CD8-positive, alpha-beta memory T cell (primary cell): Measurements from ENCODE around the gene MYH7. TPM values are rescaled to one million over a fixed set of nuclear protein-coding genes. Genes with fewer than 3 reads are reported as not detected.

Experiments used
- CTCF ChIA-PET: fragments of 350-600 bp; sonication (Branson Sonifier 250); formaldehyde crosslinking; loops from one replicate; lab custom pipeline; 2021; ENCODE audit warnings: antibody characterized with exemption; lab: Charles Lee
- POLR2A ChIA-PET: fragments of 350-600 bp; sonication (Branson Sonifier 250); formaldehyde crosslinking; loops from one replicate; lab custom pipeline; 2021; ENCODE audit warnings: antibody characterized with exemption; lab: Charles Lee
- DNase-seq, 5 donors: peaks; one replicate each; pipeline versions ENCODE4 v3.0.0 to v3.0.0-alpha.2; 2020 to 2022; ENCODE audit warnings: mixed read lengths in 1 of 5
- H3K27ac ChIP-seq: one replicate; pipeline ENCODE4 v1.7.0; 2013; ENCODE audit warnings: low read depth, mild to moderate bottlenecking, low read length, moderate library complexity
- H3K27me3 ChIP-seq: 2 replicates; pipeline ENCODE4 v1.7.0; 2013; ENCODE audit warnings: low read length, mild to moderate bottlenecking; ENCODE audit not compliant: insufficient read depth, poor library complexity, severe bottlenecking
- H3K36me3 ChIP-seq: 2 replicates; pipeline ENCODE4 v1.7.0; 2013; ENCODE audit warnings: mild to moderate bottlenecking, low read length, moderate library complexity; ENCODE audit not compliant: insufficient read depth
- H3K4me1 ChIP-seq: 2 replicates; pipeline ENCODE4 v1.7.0; 2013; ENCODE audit warnings: mild to moderate bottlenecking, low read length, moderate library complexity; ENCODE audit not compliant: insufficient read depth
- H3K4me3 ChIP-seq: 2 replicates; pipeline ENCODE4 v1.7.0; 2013; ENCODE audit warnings: mild to moderate bottlenecking, low read length
- H3K9me3 ChIP-seq: 2 replicates; pipeline ENCODE4 v1.7.0; 2013; ENCODE audit warnings: mild to moderate bottlenecking, low read length
- H3K27ac Mint-ChIP-seq, 8 donors: one replicate each; pipeline ENCODE4 v1.8.0; 2020 to 2021; ENCODE audit warnings: mixed read lengths in 8 of 8, mild to moderate bottlenecking in 6 of 8, inconsistent platforms in 3 of 8, moderate library complexity in 3 of 8
- H3K27me3 Mint-ChIP-seq, 2 donors: one replicate each; pipeline ENCODE4 v1.8.0; 2020 to 2021; ENCODE audit warnings: mixed read lengths in 2 of 2, mild to moderate bottlenecking in 1 of 2, moderate library complexity in 1 of 2
- H3K36me3 Mint-ChIP-seq, 3 donors: one replicate each; pipeline ENCODE4 v1.8.0; 2020 to 2021; ENCODE audit warnings: mixed read lengths in 3 of 3, inconsistent platforms in 1 of 3, mild to moderate bottlenecking in 1 of 3
- H3K4me1 Mint-ChIP-seq, 3 donors: one replicate each; pipeline ENCODE4 v1.8.0; 2020 to 2021; ENCODE audit warnings: mixed read lengths in 3 of 3, inconsistent platforms in 1 of 3, mild to moderate bottlenecking in 1 of 3
- H3K4me3 Mint-ChIP-seq, 7 donors: one replicate each; pipeline ENCODE4 v1.8.0; 2020 to 2021; ENCODE audit warnings: mixed read lengths in 7 of 7, mild to moderate bottlenecking in 6 of 7, moderate library complexity in 4 of 7, inconsistent platforms in 2 of 7
- H3K9me3 Mint-ChIP-seq, 5 donors: one replicate each; pipeline ENCODE4 v1.8.0; 2020 to 2022; ENCODE audit warnings: mixed read lengths in 5 of 5, mild to moderate bottlenecking in 3 of 5, moderate library complexity in 2 of 5, inconsistent platforms in 1 of 5
- polyA plus RNA-seq: library from polyadenylated mRNA; unstranded; fragments of 300-500 nt; fragmentation: Illumina TruSeq; gene quantifications from one replicate; pipeline ENCODE4 v1.2.3, GENCODE V29; 2021
- total RNA-seq, 2 experiments: library from RNA; stranded (reverse); gene quantifications; one replicate each; pipeline ENCODE4 v1.2.3, GENCODE V29; 2021

The MYH7 gene
- total and polyA plus RNA-seq, 3 experiments from 2014 or later, result not detected

DNA sequence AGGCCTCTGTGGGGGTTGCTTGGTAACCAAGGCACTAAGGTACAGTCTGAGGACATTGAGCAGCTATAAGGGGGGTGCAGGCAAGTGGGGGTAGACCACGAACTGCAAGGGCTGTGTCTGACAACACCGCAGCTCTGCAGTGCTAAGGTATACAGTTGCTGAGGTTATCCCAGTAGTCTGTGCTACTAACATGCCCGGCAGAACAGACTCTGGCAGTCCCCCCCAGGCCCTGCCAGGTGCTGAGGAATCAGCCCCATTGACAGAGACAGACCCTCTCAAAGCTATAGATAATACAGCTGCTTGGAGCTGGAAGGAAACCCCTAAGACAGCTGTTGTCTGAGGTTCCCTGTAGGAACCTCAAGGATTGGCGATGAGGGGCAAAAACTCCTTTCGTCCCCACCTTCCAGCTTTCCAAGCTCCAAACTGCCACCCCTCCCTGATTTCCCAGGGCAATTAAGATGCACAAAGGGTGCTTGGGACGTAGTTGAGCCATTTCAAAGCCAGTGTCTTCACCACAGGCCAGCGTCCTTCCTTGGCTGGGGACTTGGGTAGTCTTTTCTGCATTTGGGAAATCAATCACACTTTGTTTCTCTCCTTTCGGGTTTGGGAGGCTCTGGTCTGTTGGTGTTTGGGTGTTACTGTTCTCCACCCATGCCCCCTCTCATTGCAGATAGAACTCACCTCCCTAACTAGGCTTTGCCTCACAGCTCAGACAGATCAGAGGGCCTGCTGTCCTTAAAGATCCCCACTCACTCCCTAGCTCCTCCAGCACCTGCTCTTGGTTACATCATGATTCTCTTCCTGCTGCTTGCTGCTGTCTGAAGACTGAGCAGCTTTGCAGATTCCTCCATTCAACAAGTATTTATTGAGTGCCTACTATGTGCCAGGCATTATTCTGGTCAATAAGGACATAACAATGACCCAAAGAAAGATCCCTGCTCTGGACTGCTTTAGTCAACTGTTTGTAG is 2.0 kb upstream of the MYH7 start:
- no peak overlapping the region for H3K27ac ChIP-seq
- Mint-ChIP-seq H3K4me3 (no peak overlapping the region), H3K27me3 (peaks cover 16 to 17% of the 10 kb centered on the region in 2 donors), H3K27ac (no peak overlapping the region), H3K36me3 (no peaks in the 10 kb centered on the region), H3K4me1 (no peaks in the 10 kb centered on the region), H3K9me3 (no peaks in the 10 kb centered on the region)
- no peak for DNase-seq
- POLR2A ChIA-PET, result no interaction called here
- no peaks in the 10 kb centered on the region for H3K36me3 ChIP-seq
- H3K4me1 ChIP-seq, result no peaks in the 10 kb centered on the region
- H3K4me3 ChIP-seq, result no peak overlapping the region
- CTCF ChIA-PET, result interaction anchor here (0.8 kb wide), 1 partner anchor 62 kb away, joined by 3 read pairs; no protein-coding TSS in a partner anchor
- H3K27me3 ChIP-seq, result no peaks in the 10 kb centered on the region
- H3K9me3 ChIP-seq, result no peaks in the 10 kb centered on the region

DNA sequence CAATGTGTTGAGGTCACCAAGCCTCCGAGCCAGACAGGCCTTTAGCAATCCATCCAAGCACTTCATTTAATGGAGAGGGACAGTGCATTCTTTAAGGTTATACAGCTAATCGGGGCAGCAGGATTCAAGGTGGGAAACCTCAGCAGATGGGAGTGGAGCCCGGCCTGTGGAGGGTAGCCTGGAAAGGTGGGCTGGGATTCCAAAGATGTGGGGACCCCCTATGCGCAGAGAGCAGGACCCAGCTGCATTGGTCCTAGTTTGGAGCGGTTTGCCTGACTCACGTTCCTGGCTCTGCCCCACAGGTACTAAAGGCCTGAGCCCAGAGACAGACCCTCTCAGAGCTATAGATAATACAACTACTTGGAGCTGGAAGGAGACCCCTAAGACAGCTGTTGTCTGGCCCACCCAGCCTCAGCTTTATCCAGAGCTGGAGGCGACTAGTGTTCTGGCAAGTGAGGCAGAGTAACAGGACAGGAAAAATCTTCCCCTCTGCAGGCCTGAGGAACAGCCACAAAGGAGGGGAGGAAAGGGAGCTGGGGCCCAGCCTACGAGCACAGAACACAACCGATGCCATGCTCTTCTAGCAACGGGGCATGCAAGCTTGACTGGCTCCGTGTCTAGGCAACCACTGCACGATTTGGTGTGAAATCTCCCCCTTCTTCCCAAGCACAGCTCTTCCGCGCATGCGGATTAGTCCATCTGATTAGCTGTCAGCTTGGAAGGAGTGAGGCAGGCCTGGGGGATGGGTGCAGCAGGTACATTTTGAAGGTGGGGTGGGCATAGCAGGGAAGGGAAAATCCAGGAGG is 1.1 kb upstream of the MYH7 start:
- ChIA-PET POLR2A (no interaction called here), CTCF (no interaction called here)
- H3K27me3 ChIP-seq, result no peaks in the 10 kb centered on the region
- H3K4me3 Mint-ChIP-seq, result no peak overlapping the region
- no peaks in the 10 kb centered on the region for H3K4me1 ChIP-seq
- no peaks in the 10 kb centered on the region for H3K36me3 ChIP-seq
- DNase-seq, result no peak
- H3K4me3 ChIP-seq, result no peak overlapping the region
- no peaks in the 10 kb centered on the region for H3K4me1 Mint-ChIP-seq
- H3K27me3 Mint-ChIP-seq, result peaks cover 14 to 16% of the 10 kb centered on the region in 2 donors
- H3K36me3 Mint-ChIP-seq, result no peaks in the 10 kb centered on the region
- peak overlapping the region in 1 of 8 donors; percentile 43 for H3K27ac Mint-ChIP-seq
- H3K9me3 ChIP-seq, result no peaks in the 10 kb centered on the region
- no peaks in the 10 kb centered on the region for H3K9me3 Mint-ChIP-seq
- H3K27ac ChIP-seq, result no peak overlapping the region

DNA sequence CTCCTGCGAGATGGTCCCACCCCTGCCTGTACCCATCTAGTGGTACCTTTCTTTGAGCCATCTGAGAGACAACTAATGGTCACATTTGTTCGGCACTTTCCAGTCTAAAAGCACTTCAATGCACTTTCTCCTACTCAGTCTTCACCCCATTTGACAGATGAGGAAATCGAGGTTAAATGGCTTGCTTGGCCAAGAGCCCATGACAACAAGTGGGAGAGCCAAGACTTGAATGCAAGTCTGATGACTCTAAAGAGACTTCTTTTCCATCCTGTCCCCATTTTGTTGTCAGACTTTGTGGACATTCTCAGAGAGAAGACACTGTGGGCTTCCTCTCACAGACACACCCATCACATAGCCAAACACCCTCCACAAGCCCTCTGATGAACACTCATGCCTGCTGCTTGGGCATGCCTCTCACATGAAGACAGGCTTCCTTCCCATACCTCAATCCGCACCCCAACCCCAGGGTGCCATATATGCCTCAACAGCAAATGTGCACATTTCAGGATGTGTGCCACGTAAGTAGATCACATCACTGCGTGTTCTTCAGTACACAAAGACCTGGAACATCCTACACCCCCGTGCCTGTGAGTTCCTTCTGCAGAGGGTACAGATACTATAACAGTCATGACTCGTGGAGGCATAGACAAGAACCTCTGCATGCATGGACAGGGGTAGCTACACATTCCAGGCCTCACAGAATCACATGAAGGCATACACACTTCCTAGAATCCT is 805 bp downstream of the MYH7 start:
- H3K27ac Mint-ChIP-seq, result peak overlapping the region in 1 of 8 donors; percentile 26
- H3K27me3 Mint-ChIP-seq, result peaks cover 8 to 20% of the 10 kb centered on the region in 2 donors
- Histone ChIP-seq H3K4me3 (no peak overlapping the region), H3K9me3 (no peaks in the 10 kb centered on the region), H3K27ac (no peak overlapping the region), H3K36me3 (no peaks in the 10 kb centered on the region), H3K4me1 (no peaks in the 10 kb centered on the region), H3K27me3 (no peaks in the 10 kb centered on the region)
- POLR2A ChIA-PET, result no interaction called here
- no peaks in the 10 kb centered on the region for H3K36me3 Mint-ChIP-seq
- no peak for DNase-seq
- no peaks in the 10 kb centered on the region for H3K9me3 Mint-ChIP-seq
- no peak overlapping the region for H3K4me3 Mint-ChIP-seq
- H3K4me1 Mint-ChIP-seq, result no peaks in the 10 kb centered on the region
- CTCF ChIA-PET, result no interaction called here

DNA sequence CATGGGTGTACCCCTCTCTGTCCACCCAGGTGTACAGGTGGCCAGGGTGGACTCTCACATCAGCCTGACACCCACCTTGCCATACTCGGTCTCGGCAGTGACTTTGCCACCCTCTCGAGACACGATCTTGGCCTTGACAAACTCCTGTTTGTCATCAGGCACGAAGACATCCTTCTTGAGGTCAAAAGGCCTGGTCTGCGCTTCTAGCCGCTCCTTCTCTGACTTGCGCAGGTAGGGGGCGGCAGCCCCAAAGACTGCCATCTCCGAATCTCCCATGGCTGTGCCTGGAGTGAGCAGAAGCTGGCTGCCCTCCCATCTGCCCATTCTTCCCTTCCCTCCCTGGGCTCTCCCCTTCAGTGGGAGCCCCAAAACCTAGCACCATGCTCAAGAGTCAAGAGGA is 2.0 kb downstream of the MYH7 start:
- Histone ChIP-seq H3K36me3 (no peaks in the 10 kb centered on the region), H3K9me3 (no peaks in the 10 kb centered on the region), H3K4me1 (no peaks in the 10 kb centered on the region), H3K27me3 (no peaks in the 10 kb centered on the region), H3K27ac (no peak overlapping the region), H3K4me3 (no peak overlapping the region)
- Mint-ChIP-seq H3K9me3 (no peaks in the 10 kb centered on the region), H3K36me3 (no peaks in the 10 kb centered on the region), H3K27ac (no peak overlapping the region), H3K4me3 (no peak overlapping the region), H3K4me1 (no peaks in the 10 kb centered on the region), H3K27me3 (peaks cover 8 to 22% of the 10 kb centered on the region in 2 donors)
- ChIA-PET CTCF (no interaction called here), POLR2A (no interaction called here)
- DNase-seq, result no peak

DNA sequence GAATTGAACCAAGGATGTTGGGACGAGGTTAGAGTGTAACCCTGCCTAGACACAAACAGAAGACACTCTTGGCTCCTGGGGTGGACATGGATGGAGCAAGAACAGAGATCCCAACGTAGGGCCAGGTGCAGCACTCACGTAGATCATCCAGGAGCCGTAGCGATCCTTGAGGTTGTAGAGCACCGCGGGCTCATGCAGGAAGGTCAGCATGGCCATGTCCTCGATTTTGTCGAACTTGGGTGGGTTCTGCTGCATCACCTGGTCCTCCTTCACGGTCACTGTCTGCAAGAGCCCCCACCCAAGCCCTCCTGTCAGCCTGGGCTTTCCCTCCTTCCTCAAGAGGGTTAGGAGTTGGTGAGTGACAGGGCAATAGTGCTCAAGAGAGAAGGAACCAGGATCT is 2.5 kb downstream of the MYH7 start:
- Mint-ChIP-seq H3K4me3 (no peak overlapping the region), H3K4me1 (no peaks in the 10 kb centered on the region), H3K27ac (no peak overlapping the region), H3K9me3 (no peaks in the 10 kb centered on the region), H3K27me3 (peaks cover 9 to 21% of the 10 kb centered on the region in 2 donors), H3K36me3 (no peaks in the 10 kb centered on the region)
- Histone ChIP-seq H3K27me3 (no peaks in the 10 kb centered on the region), H3K36me3 (no peaks in the 10 kb centered on the region), H3K27ac (no peak overlapping the region), H3K9me3 (no peaks in the 10 kb centered on the region), H3K4me1 (no peaks in the 10 kb centered on the region), H3K4me3 (no peak overlapping the region)
- ChIA-PET CTCF (no interaction called here), POLR2A (no interaction called here)
- DNase-seq, result no peak

DNA sequence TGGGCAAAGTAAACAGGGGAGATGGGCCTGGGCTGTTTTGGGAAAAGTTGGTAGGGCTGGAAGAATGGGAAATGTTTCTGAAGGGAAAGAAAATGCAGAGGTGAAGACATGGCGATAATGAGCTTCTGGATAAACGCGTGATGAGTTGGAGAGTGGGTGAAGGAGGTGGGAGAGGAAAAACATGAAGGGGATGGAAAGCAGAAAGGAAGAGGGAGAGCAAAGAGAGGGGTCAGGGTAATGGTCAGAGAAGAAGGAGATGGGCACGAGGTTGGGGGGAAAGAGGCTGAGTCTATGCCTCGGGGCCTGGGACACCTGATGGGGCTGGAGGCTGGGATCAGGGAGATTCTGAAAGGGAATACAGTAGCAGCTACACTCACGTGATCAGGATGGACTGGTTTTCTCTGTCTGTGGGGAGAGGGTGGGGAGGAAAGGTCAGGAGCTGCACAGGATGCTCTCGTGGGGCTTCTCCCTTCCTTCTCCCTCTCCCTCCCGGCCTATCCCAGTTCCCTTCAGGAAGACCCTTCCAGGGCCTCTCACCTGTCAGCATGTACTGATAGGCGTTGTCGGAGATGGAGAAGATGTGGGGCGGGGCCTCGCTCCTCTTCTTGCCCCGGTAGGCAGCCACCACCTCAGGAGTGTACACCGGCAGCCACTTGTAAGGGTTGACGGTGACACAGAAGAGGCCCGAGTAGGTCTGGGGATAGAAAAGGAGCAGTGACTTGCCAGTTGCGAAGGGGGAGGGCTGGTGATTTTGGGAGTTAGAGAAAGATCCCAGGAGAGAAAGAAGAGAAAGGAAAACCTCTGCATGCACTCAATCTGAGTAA is 3.1 kb downstream of the MYH7 start:
- CTCF ChIA-PET, result no interaction called here
- Histone ChIP-seq H3K27ac (no peak overlapping the region), H3K36me3 (no peaks in the 10 kb centered on the region), H3K4me1 (no peaks in the 10 kb centered on the region), H3K27me3 (no peaks in the 10 kb centered on the region), H3K4me3 (no peak overlapping the region), H3K9me3 (no peaks in the 10 kb centered on the region)
- no peak for DNase-seq
- H3K27ac Mint-ChIP-seq, result no peak overlapping the region
- H3K9me3 Mint-ChIP-seq, result no peaks in the 10 kb centered on the region
- H3K27me3 Mint-ChIP-seq, result peaks cover 12 to 16% of the 10 kb centered on the region in 2 donors
- H3K4me3 Mint-ChIP-seq, result no peak overlapping the region
- no peaks in the 10 kb centered on the region for H3K36me3 Mint-ChIP-seq
- H3K4me1 Mint-ChIP-seq, result no peaks in the 10 kb centered on the region
- POLR2A ChIA-PET, result no interaction called here

DNA sequence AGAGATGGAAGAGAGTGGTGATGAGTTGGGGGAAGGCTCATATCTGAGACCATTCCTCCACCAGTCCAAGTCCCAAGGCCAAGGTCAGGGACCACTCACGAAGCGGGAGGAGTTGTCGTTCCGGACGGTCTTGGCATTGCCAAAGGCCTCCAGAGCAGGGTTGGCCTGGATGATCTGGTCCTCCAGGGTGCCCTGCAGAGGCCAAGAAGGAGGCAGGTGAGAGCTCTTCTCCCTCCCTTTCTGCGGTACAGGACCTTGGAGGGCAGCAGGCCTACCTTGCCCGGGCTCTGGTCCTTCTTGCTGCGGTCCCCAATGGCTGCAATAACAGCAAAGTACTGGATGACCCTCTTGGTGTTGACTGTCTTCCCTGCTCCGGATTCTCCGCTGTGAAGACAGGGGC is 4.0 kb downstream of the MYH7 start:
- Mint-ChIP-seq H3K4me3 (no peak overlapping the region), H3K9me3 (no peaks in the 10 kb centered on the region), H3K4me1 (no peaks in the 10 kb centered on the region), H3K27ac (no peak overlapping the region), H3K27me3 (peaks cover 12 to 16% of the 10 kb centered on the region in 2 donors), H3K36me3 (no peaks in the 10 kb centered on the region)
- no peaks in the 10 kb centered on the region for H3K9me3 ChIP-seq
- no peaks in the 10 kb centered on the region for H3K36me3 ChIP-seq
- POLR2A ChIA-PET, result no interaction called here
- H3K27ac ChIP-seq, result no peak overlapping the region
- H3K4me3 ChIP-seq, result no peak overlapping the region
- DNase-seq, result no peak
- no peaks in the 10 kb centered on the region for H3K4me1 ChIP-seq
- CTCF ChIA-PET, result no interaction called here
- H3K27me3 ChIP-seq, result no peaks in the 10 kb centered on the region
